ENCODE results near the gene NCL.
"Not testable (repeated sequence)": the region's sequence is repeated elsewhere in the genome, so short reads cannot be mapped to it uniquely, and the experiment has no call there.

NCL gene

DNA sequence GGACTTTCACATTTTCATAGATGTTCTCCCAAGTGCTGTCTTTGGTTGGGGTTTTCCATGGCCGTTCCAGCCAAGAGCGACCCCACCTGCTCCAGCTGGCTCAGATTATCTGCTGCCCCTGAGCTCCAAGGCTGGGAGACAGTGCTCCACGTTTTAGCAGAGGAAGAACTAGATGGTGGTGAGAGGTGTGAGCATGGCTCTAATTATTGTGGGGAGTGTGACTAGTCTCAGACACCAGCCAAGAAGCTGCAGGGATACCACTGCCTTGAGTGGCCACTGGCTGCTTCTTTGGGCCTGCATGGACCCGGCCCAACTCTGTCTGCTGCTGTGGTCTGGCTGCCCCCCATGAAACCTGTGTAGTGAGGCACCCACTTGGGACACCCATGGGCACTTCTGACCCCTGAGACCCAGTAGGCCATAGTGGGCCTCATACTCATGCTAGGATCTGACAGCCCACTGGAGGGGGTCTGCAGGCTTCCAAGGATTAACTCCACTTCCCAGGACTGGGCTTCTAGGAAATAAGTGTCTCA is 2.8 kb upstream of the NCL start:
- no peak for DNase-seq

- peak; percentile 100 for DNase-seq
These were observed 574 bp upstream of the NCL start for GRCh38 chr2:231464576-231465540.

DNA sequence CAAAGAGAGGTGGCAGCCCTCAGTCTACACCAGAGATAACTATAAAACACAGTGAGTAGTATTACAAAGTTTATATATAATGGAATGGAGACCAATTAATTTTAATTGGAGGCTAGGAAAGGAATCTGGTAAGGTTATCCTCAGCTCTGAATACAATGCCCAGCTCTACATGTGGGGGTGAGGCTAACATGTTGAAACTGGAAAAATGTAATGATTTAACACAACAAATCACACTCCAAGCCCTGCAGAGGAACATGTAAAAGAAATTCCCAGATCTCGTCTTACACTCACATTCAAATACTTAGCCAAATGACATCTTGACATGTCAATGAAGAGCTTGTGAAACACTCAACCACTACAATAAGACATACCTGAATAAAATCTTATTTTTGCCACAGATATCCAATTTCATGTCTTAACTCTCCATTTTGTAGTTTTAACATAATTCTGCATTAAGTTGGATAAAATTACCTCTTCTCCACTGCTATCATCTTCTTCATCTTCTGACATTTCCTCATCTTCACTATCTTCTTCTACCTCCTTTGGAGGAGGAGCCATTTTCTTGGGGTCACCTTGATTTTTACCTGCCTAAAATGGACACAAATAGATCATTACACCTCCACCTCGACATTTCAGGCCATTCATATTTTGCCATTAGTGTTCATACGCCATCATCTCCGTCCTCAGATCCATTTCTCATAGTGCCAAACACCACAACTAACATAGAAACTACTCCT is 1.4 kb downstream of the NCL start:
- DNase-seq: no peak

DNA sequence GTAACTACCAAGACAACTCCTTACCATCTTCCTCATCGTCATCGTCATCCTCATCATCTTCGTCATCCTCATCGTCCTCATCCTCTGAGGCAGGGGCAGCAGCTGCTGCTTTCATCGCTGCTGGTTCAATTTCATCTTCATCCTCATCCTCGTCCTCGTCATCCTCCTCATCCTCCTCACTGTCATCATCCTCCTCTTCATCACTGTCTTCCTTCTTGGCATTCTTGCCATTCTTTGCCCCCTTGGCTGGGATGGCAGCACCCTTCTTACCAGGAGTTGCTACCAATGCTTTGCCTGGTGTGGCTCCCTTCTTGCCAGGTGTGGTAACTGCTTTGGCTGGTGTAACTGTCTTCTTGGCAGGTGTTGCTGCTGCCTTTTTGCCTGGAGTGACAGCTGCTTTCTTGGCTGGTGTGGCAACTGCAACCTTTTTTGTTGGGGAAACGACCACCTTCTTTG is 2.7 kb downstream of the NCL start:
- no peak for DNase-seq

DNA sequence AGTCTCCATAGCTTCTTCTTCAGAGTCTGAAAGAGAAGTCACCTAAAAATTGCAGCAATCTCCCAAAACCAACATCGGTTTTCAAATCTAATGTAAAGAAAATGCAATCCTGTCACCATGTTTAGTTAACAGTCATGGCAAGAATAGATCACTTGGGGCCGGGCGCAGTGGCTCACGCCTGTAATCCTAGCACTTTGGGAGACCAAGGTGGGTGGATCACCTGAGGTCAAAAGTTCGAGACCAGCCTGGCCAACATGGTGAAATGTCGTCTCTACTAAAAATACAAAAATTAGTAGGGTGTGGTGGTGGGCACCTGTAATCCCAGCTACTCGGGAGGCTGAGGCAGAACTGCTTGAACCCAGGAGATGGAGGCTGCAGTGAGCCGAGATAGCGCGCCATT is 3.4 kb downstream of the NCL start:
- not testable (repeated sequence) for DNase-seq

GRCh38 chr2:231460073-231460835 is 4.0 kb downstream of the NCL start:
- no peak for DNase-seq

GRCh38 chr2:231458368-231458767 is 5.9 kb downstream of the NCL start:
- no peak for DNase-seq

GRCh38 chr2:231457101-231457500 is 7.2 kb downstream of the NCL start:
- no peak for DNase-seq

GRCh38 chr2:231456295-231457004 is 7.8 kb downstream of the NCL start:
- DNase-seq: no peak

DNA sequence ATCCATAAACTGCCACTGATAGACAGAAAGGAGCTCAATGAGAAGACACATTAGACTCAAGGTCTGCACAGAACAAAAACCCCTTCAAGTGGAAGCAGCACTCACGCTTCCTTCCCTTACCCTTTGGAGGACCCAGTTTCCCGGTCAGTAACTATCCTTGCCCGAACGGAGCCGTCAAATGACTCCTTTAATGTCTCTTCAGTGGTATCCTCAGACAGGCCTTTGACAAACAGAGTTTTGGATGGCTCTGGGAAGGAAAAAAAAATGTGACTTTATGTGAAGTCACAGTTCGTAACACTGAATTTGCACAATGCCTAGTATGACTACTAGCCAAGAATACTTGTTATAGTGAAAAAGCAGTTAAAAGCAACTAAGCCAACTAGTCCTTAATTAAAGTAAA is 8.4 kb downstream of the NCL start:
- no peak for DNase-seq

- no peak for DNase-seq
These were observed 9.1 kb downstream of the NCL start for GRCh38 chr2:231455222-231455621.

- DNase-seq: no peak
These were observed 9.9 kb downstream of the NCL start for GRCh38 chr2:231454361-231454791.

GRCh38 chr2:231452799-231453508 is 11.3 kb downstream of the NCL start:
- DNase-seq: no peak

DNA sequence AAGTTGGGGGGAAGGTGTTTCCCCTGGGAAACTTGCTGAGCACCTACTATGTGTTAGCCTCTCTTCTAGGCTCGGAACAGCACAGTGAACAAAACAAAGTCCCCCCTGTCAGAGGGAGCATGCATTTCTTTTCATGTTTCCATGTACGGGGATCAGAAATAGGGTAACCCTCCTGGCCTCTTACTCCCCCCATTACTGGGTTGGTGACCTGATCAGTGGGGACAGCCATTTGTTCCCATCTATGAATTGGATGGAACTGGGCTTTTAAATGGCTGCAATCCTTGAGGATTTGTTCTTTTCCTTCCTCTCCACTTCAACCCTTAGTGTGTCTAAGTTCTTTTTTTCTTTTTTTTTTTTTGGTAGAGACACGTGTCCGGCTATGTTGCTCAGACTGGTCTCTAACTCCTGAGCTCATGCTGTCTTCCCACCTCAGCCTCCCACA is 13.7 kb downstream of the NCL start:
- DNase-seq: no peak

- no peak for DNase-seq
These were observed 14.7 kb downstream of the NCL start for GRCh38 chr2:231449503-231450054.

- no peak for DNase-seq
These were observed 27.3 kb downstream of the NCL start for GRCh38 chr2:231436957-231437356.

GRCh38 chr2:231433990-231434389 is 30.3 kb downstream of the NCL start:
- DNase-seq: no peak

DNA sequence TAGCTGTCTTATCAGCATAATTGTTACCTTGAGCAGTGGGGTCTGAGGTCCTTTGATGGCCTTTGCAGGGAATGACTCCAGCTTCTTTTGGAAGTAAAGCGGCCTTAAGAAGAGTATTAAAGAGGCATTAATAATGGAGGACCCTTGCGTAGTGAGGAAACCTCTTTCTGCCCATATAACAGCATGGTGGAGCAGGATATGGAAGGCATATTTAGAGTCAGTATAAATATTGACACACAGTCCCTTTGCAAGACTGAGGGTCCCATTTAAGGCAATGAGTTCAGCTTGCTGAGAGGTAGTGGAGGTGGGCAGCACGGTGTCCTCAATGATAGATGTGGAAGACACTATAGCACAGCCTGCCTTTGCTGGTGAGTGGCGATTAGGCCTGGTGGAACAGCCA is 32.7 kb downstream of the NCL start:
- DNase-seq: no peak

DNA sequence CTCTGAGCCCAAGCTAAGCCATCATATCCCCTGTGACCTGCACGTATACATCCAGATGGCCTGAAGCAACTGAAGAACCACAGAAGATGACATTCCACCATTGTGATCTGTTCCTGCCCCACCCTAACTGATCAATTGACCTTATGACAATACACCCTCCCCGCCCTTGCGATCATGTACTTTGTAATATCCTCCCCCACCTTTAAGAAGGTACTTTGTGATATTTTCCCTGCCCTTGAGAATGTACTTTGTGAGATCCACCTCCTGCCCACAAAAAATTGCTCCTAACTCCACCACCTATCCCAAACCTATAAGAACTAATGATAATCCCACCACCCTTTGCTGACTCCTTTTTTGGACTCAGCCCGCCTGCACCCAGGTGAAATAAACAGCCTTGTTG is 33.8 kb downstream of the NCL start:
- not testable (repeated sequence) for DNase-seq

GRCh38 chr2:231429901-231430300 is 34.4 kb downstream of the NCL start:
- DNase-seq: no peak

DNA sequence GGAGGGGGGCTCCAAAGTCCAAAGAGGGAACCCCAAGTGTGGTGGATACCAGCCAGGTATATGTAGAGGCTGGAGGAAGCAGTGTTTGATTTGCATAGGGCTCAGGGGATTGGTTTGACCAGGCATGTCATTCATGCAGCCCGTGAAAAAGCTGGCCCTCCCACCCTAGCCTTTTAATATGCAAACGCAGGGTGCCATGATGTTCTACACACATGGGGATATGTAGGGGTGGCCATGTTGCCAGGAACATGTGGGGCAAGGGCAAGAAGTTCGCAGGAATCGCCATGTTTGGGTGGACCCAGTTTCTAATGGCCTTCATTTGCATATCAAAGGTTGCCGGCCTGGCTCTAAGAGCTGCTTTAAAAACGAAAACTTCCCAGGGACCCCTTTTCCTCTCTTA is 35.1 kb downstream of the NCL start:
- no peak for DNase-seq
